ENCODE measurements around the gene ARHGEF25. TPM values are rescaled to one million over a fixed set of nuclear protein-coding genes. Genes with fewer than 3 reads are reported as not detected.

The ARHGEF25 gene
- total and polyA plus RNA-seq, 2 of the 13 experiments (the other 11 are each of a cell fraction or from before 2014, with no cell fraction given) = 11.5 to 12.5 TPM

DNA sequence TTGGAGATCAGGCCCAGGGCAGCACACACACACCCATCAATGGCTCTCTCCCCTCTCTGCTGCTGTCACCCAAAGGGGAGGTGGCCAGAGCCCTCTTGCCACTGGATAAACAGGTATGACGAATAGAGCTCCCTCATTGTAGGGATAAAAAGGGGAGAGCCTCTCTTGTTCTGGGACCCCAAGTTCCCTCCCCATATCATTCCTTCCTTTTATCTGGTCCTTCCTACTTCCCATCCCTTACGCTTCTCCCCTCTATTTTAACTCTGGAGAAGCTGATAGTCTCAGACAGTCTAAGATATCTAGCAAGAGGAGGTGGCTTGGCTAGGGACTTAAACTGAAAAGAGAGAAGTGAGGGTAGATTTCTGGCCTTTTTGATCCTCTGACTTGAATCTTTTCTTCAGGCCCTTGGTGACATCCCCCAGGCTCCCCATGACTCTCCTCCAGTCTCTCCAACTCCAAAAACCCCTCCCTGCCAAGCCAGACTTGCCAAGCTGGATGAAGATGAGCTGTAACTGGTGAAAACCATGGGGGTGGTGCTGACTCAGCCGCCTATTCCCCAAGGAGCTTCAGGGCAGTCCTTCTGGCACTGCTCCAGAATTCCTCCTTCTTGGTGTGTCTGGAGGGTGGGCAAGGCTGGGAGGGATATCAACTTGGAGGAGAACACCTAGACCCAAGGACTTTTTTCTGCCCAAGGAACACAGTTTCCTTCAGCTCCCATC is 5.3 kb downstream of the ARHGEF25 start:
- Histone ChIP-seq H3K4me3 (replicated peaks in 1 of 3; ENCODE audit: insufficient read depth in 1 of 3, low read depth in 2 of 3, low read length in 3 of 3) (no peak overlapping the region), H3K4me1 (ENCODE audit: insufficient read depth, low read length) (peaks cover 48% of the 10 kb centered on the region), H4K20me1 (ENCODE audit: insufficient read depth, low read length) (no peaks in the 10 kb centered on the region), H2AFZ (ENCODE audit: low read length) (no peak overlapping the region), H3K36me3 (replicated peaks in 1 of 2; ENCODE audit: control insufficient read depth in 1 of 2, insufficient read depth in 2 of 2, low read length in 2 of 2) (no peaks in the 10 kb centered on the region), H3K79me2 (ENCODE audit: insufficient read depth, low read length) (no peaks in the 10 kb centered on the region), H3K4me2 (ENCODE audit: low read depth, low read length) (no peak overlapping the region), H3K27me3 (ENCODE audit: control insufficient read depth in 1 of 2, insufficient read depth in 2 of 2, low read length in 2 of 2) (peaks cover 15 to 27% of the 10 kb centered on the region in 2 experiments), H3K9ac (ENCODE audit: insufficient read depth, low read depth, low read length) (no peak overlapping the region), H3K9me3 (ENCODE audit: low read length) (no peaks in the 10 kb centered on the region), H3K27ac (ENCODE audit: extremely low read length, insufficient read depth, low read length) (no peak overlapping the region)
- no peak for TF ChIP-seq HNRNPK (IDR thresholded peaks at IDR 0.05; ENCODE audit: low read depth, low read length, poor library complexity, severe bottlenecking)
- no peak for TF ChIP-seq HHEX (CRISPR knock-in tag; IDR thresholded peaks at IDR 0.05)
- CTCF ChIA-PET (ENCODE audit: low intra/inter-chr PET ratio, low total read pairs) = no interaction called here
- ATAC-seq = no peak
- no peak for DNase-seq (ENCODE audit: low spot score)
- in situ Hi-C loops (cut with HindIII; ENCODE audit: extremely low pct_ligation_motif_present, low pct_unique_long_range_greater_than_20kb) (no loop called here), intact Hi-C loops (cut with micrococcal nuclease; ENCODE audit: unreplicated experiment) (no loop called here)
- FAIRE-seq = no peak
- 91% methylated on average over 3 of the region's 3 CpGs for WGBS (ENCODE audit: low lambda C conversion rate)
- POLR2A ChIA-PET = interaction anchor here (1.4 kb wide), 1 partner anchor 36 kb away, joined by 3 read pairs; no protein-coding TSS in a partner anchor
- no TSS peak for BruUV-seq (replicated peaks)

GRCh38 chr12:57617942-57618341 is 6.7 kb downstream of the ARHGEF25 start:
- WGBS (ENCODE audit: low lambda C conversion rate) = 48% methylated on average over 11 of the region's 11 CpGs
- Histone ChIP-seq H3K4me1 (ENCODE audit: insufficient read depth, low read length) (peaks cover 45% of the 10 kb centered on the region), H3K36me3 (replicated peaks in 1 of 2; ENCODE audit: control insufficient read depth in 1 of 2, insufficient read depth in 2 of 2, low read length in 2 of 2) (no peaks in the 10 kb centered on the region), H3K27me3 (ENCODE audit: control insufficient read depth in 1 of 2, insufficient read depth in 2 of 2, low read length in 2 of 2) (peaks cover 16 to 40% of the 10 kb centered on the region in 2 experiments), H3K9me3 (ENCODE audit: low read length) (no peaks in the 10 kb centered on the region), H3K27ac (ENCODE audit: extremely low read length, insufficient read depth, low read length) (no peak overlapping the region), H4K20me1 (ENCODE audit: insufficient read depth, low read length) (no peaks in the 10 kb centered on the region), H3K4me3 (replicated peaks in 1 of 3; ENCODE audit: insufficient read depth in 1 of 3, low read depth in 2 of 3, low read length in 3 of 3) (no peak overlapping the region), H3K79me2 (ENCODE audit: insufficient read depth, low read length) (no peaks in the 10 kb centered on the region), H3K9ac (ENCODE audit: insufficient read depth, low read depth, low read length) (no peak overlapping the region), H3K4me2 (ENCODE audit: low read depth, low read length) (no peak overlapping the region), H2AFZ (ENCODE audit: low read length) (no peak overlapping the region)
- DNase-seq (ENCODE audit: low spot score) (no peak), ATAC-seq (no peak), FAIRE-seq (no peak)
- POLR2A ChIA-PET = no interaction called here
- intact Hi-C loops (cut with micrococcal nuclease; ENCODE audit: unreplicated experiment) = no loop called here
- CTCF ChIA-PET (ENCODE audit: low intra/inter-chr PET ratio, low total read pairs) = no interaction called here
- in situ Hi-C loops (cut with HindIII; ENCODE audit: extremely low pct_ligation_motif_present, low pct_unique_long_range_greater_than_20kb) = no loop called here
- no TSS peak for BruUV-seq (replicated peaks)
- TF ChIP-seq ZNF142 (CRISPR knock-in tag; IDR thresholded peaks at IDR 0.05) (no peak), ZNF24 (IDR thresholded peaks at IDR 0.05) (no peak), NR2F6 (IDR thresholded peaks at IDR 0.05) (no peak), NR2F6 (CRISPR knock-in tag; IDR thresholded peaks at IDR 0.05) (no peak), MXD1 (CRISPR knock-in tag; IDR thresholded peaks at IDR 0.05) (no peak), ZNF563 (CRISPR knock-in tag; IDR thresholded peaks at IDR 0.05) (no peak), ZBTB8A (CRISPR knock-in tag; IDR thresholded peaks at IDR 0.05; ENCODE audit: borderline replicate concordance, low read depth) (no peak), RELA (CRISPR knock-in tag; IDR thresholded peaks at IDR 0.05) (no peak), HNRNPLL (IDR thresholded peaks at IDR 0.05; ENCODE audit: low read depth, low read length, poor library complexity, severe bottlenecking) (no peak)
